ENCODE data around the gene SANBR.
"Not testable (repeated sequence)": the region's sequence is repeated elsewhere in the genome, so short reads cannot be mapped to it uniquely, and the experiment has no call there.

DNA sequence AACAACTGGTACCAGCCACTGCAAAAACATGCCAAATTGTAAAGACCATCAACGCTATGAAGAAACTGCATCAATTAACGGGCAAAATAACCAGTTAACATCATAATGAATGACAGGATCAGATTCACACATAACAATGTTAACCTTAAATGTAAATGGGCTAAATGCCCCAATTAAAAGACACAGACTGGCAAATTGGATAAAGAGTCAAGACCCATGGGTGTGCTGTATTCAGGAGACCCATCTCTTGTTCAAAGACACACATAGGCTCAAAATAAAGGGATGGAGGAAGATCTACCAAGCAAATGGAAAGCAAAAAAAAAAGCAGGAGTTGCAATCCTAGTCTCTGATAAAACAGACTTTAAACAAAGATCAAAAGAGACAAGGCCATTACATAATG, 29.0 kb upstream of the SANBR start:
- not testable (repeated sequence) for TF ChIP-seq CTCF (conservative IDR thresholded peaks at IDR 0.05; ENCODE audit: low read length); EZH2phosphoT487 (IDR thresholded peaks at IDR 0.05; ENCODE audit: borderline replicate concordance)

All from Loucy (cell line).